GM19023 (cell line): Measurements from ENCODE around the gene CNTFR.
A peak's percentile ranks its signal among the peaks of the same experiment; 100 is the strongest.

Experiments
- ATAC-seq: cut with Tn5 transposase; IDR thresholded peaks from one replicate; pipeline ENCODE4 v1.9.1; 2021; ENCODE audit warnings: mild to moderate bottlenecking, moderate library complexity; ENCODE audit not compliant: unreplicated experiment

Gene CNTFR

GRCh38 chr9:34620061-34620994 is 30.8 kb upstream of the CNTFR start, which contains the start of gene DCTN3:
DCTN3 (minus strand) TSS chr9:34620495; CDS start chr9:34620464, 31 bp downstream.
- ATAC-seq, result peak; percentile 99

- ATAC-seq, result no peak
Measured at GRCh38 chr9:34615132-34615531, 25.6 kb upstream of the CNTFR start.

- no peak for ATAC-seq
Measured at GRCh38 chr9:34612788-34613390, 23.4 kb upstream of the CNTFR start.

- ATAC-seq, result peak; percentile 91
Measured at GRCh38 chr9:34611811-34612787, 22.6 kb upstream of the CNTFR start, which contains the start of gene RPP25L. RPP25L (minus strand) TSS chr9:34612097; CDS start chr9:34611296, 801 bp downstream.

- peak; percentile 15 for ATAC-seq
Measured at GRCh38 chr9:34611251-34611810, 21.8 kb upstream of the CNTFR start.

GRCh38 chr9:34610434-34611206 is 21.1 kb upstream of the CNTFR start:
- ATAC-seq, result no peak

GRCh38 chr9:34607331-34607730 is 17.8 kb upstream of the CNTFR start:
- no peak for ATAC-seq

- ATAC-seq, result no peak
Measured at GRCh38 chr9:34606905-34607304, 17.4 kb upstream of the CNTFR start.

- no peak for ATAC-seq
Measured at GRCh38 chr9:34606190-34606589, 16.7 kb upstream of the CNTFR start.

GRCh38 chr9:34603610-34604231 is 14.2 kb upstream of the CNTFR start:
- peak; percentile 87 for ATAC-seq

GRCh38 chr9:34601937-34602573 is 12.5 kb upstream of the CNTFR start:
- ATAC-seq, result no peak

GRCh38 chr9:34600908-34601307 is 11.4 kb upstream of the CNTFR start:
- no peak for ATAC-seq

- no peak for ATAC-seq
Measured at GRCh38 chr9:34599546-34599945, 10.0 kb upstream of the CNTFR start.

- ATAC-seq, result no peak
Measured at GRCh38 chr9:34594177-34594576, 4.7 kb upstream of the CNTFR start.

- no peak for ATAC-seq
Measured at GRCh38 chr9:34592895-34593601, 3.5 kb upstream of the CNTFR start.

- ATAC-seq, result no peak
Measured at GRCh38 chr9:34591917-34592866, 2.7 kb upstream of the CNTFR start.
